Activated CD8-positive, alpha-beta T cell treated with anti-CD3 and anti-CD28 coated beads for 36 hours (primary cell): ENCODE results near the gene LDHAL6B. TPM values are rescaled to one million over a fixed set of nuclear protein-coding genes. Genes with fewer than 3 reads are reported as not detected.

ENCODE experiments used
- ATAC-seq: fragments of 200-7000 bp; cut with Tn5 transposase; one replicate; pipeline ENCODE4 v1.10.0; 2021; ENCODE audit warnings: mild to moderate bottlenecking, moderate library complexity
- CTCF ChIA-PET: fragments of 350-600 bp; sonication (Branson Sonifier 250); formaldehyde crosslinking; loops from one replicate; lab custom pipeline; 2021; ENCODE audit warnings: antibody characterized with exemption; lab: Charles Lee
- POLR2A ChIA-PET: fragments of 350-600 bp; sonication (Branson Sonifier 250); formaldehyde crosslinking; loops from one replicate; lab custom pipeline; 2021; ENCODE audit warnings: antibody characterized with exemption; lab: Charles Lee
- DNase-seq: peaks from one replicate; pipeline ENCODE4 v3.0.0-alpha.2; 2020
- H3K27ac Mint-ChIP-seq: one replicate; pipeline ENCODE4 v1.8.0; 2021; ENCODE audit warnings: mild to moderate bottlenecking, mixed read lengths
- H3K27me3 Mint-ChIP-seq: one replicate; pipeline ENCODE4 v1.8.0; 2021; ENCODE audit warnings: mixed read lengths
- H3K36me3 Mint-ChIP-seq: one replicate; pipeline ENCODE4 v1.8.0; 2021; ENCODE audit warnings: low read depth, mixed read lengths
- H3K4me1 Mint-ChIP-seq: one replicate; pipeline ENCODE4 v1.8.0; 2021; ENCODE audit warnings: low read depth, mixed read lengths
- H3K4me3 Mint-ChIP-seq: one replicate; pipeline ENCODE4 v1.8.0; 2021; ENCODE audit warnings: mild to moderate bottlenecking, moderate library complexity, mixed read lengths
- H3K9me3 Mint-ChIP-seq: one replicate; pipeline ENCODE4 v1.8.0; 2021; ENCODE audit warnings: mixed read lengths
- CTCF ChIP-seq: fragments of 200-600 bp; IDR thresholded peaks from one replicate; pipeline ENCODE4 v1.8.0; 2022; ENCODE audit warnings: antibody characterized with exemption, mild to moderate bottlenecking
- intact Hi-C: fragments of 100-400 bp; cut with micrococcal nuclease; formaldehyde crosslinking; loops from one replicate; pipeline ENCODE4 v1.10.0; 2022
- total RNA-seq, 2 experiments: library from RNA; stranded (reverse); gene quantifications; one replicate each; pipeline ENCODE4 v1.2.3, GENCODE V29; 2021

LDHAL6B gene
- total RNA-seq, 2 experiments from 2014 or later = not detected

- Mint-ChIP-seq H3K27ac (no peak overlapping the region), H3K4me1 (peaks cover 4% of the 10 kb centered on the region), H3K36me3 (no peaks in the 10 kb centered on the region), H3K27me3 (peaks cover 2% of the 10 kb centered on the region), H3K4me3 (no peak overlapping the region), H3K9me3 (no peaks in the 10 kb centered on the region)
- ATAC-seq (no peak), DNase-seq (no peak)
- ChIA-PET CTCF (no interaction called here), POLR2A (no interaction called here)
- intact Hi-C loops = no loop called here
- no peak for TF ChIP-seq CTCF
Measured at GRCh38 chr15:59236394-59236793, 29.8 kb downstream of the LDHAL6B start.

- Mint-ChIP-seq H3K4me3 (no peak overlapping the region), H3K4me1 (peaks cover 4% of the 10 kb centered on the region), H3K27ac (no peak overlapping the region), H3K27me3 (peaks cover 2% of the 10 kb centered on the region), H3K9me3 (no peaks in the 10 kb centered on the region), H3K36me3 (no peaks in the 10 kb centered on the region)
- intact Hi-C loops = no loop called here
- ChIA-PET CTCF (interaction anchor here (0.6 to 1.8 kb wide), 3 partner anchors 10 to 379 kb away, joined by 3 to 6 read pairs (median 3); no protein-coding TSS in a partner anchor), POLR2A (interaction anchor here (0.6 to 1.0 kb wide), 2 partner anchors 12 to 255 kb away, joined by 3 read pairs; no protein-coding TSS in a partner anchor)
- TF ChIP-seq CTCF = no peak
- peak; percentile 34 for ATAC-seq
- peak; percentile 27 for DNase-seq
Measured at GRCh38 chr15:59237119-59237855, 30.6 kb downstream of the LDHAL6B start.

DNA sequence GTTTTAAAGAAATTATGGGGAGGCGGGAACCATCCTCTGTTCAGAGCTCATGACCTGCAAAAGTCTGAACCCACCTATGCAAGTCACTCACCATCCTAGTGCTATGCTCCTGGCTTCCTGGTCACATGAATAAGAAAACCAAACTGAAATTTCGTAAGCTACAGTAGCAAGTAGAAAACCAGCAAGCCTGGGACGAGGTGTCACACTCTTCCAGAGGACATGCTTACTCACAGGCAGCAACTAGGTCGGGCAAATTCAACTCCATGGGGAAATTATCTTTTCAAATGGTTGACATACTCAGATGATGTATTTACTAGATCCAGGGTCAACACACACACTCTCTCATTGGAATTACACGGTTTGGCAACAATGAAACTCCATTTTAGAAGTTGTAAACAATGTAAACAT is 31.3 kb downstream of the LDHAL6B start:
- no peak overlapping the region for H3K27ac Mint-ChIP-seq
- CTCF ChIA-PET = interaction anchor here (0.6 to 1.8 kb wide), 3 partner anchors 9 to 379 kb away, joined by 3 to 6 read pairs (median 3); no protein-coding TSS in a partner anchor
- POLR2A ChIA-PET = no interaction called here
- intact Hi-C loops = no loop called here
- H3K36me3 Mint-ChIP-seq = no peaks in the 10 kb centered on the region
- peaks cover 2% of the 10 kb centered on the region for H3K27me3 Mint-ChIP-seq
- DNase-seq (no peak), ATAC-seq (no peak)
- H3K9me3 Mint-ChIP-seq = no peaks in the 10 kb centered on the region
- H3K4me1 Mint-ChIP-seq = peaks cover 4% of the 10 kb centered on the region
- H3K4me3 Mint-ChIP-seq = no peak overlapping the region
- no peak for TF ChIP-seq CTCF

DNA sequence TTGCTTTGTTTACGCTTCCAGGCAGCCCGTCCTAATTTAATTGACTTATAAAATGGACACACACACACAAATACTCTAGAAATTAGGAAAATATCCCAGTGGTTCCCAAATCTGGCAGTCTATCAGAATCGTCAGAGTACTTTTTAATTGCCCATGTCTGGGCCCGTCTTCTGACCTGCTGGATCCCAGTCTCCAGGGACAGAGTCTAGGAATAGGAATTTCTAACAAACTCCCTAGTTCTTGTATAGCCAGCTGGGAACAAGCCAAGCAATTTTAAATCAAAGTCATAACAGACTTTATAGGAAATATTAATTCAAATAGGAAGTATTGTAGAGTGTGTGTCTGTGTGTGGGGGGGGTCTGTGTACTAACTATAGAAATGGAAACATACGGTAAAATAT is 33.4 kb downstream of the LDHAL6B start:
- TF ChIP-seq CTCF = no peak
- Mint-ChIP-seq H3K4me3 (no peak overlapping the region), H3K27ac (no peak overlapping the region), H3K27me3 (peaks cover 1% of the 10 kb centered on the region), H3K36me3 (no peaks in the 10 kb centered on the region), H3K9me3 (no peaks in the 10 kb centered on the region), H3K4me1 (peaks cover 12% of the 10 kb centered on the region)
- intact Hi-C loops = loop anchor here (10.0 kb wide), 1 partner anchor 65 kb away; no protein-coding TSS in a partner anchor
- ATAC-seq = no peak
- CTCF ChIA-PET = no interaction called here
- no peak for DNase-seq
- POLR2A ChIA-PET = no interaction called here

DNA sequence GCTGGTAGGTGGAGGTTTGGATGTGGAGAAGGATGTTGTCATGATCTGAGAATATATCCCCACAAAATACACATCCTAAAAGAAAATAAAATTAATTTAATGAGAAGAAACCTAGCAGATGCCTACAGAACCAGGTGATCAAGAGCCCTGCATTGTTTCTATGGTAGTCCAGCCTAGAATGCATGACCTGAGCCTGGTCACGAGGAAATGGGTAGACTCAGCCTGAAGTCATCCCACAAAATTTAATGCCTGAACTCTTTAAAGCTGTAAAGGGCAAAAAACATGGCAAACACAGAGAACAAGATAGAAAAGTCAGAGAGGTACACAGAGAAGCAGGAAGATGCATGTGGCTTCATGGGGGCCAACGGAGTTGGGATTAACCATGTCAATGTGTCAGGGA is 36.0 kb downstream of the LDHAL6B start:
- intact Hi-C loops = loop anchor here (10.0 kb wide), 1 partner anchor 68 kb away; no protein-coding TSS in a partner anchor
- Mint-ChIP-seq H3K27ac (no peak overlapping the region), H3K4me3 (no peak overlapping the region), H3K4me1 (peaks cover 7% of the 10 kb centered on the region), H3K9me3 (no peaks in the 10 kb centered on the region), H3K36me3 (no peaks in the 10 kb centered on the region), H3K27me3 (peaks cover 4% of the 10 kb centered on the region)
- DNase-seq = no peak
- no peak for TF ChIP-seq CTCF
- CTCF ChIA-PET = no interaction called here
- POLR2A ChIA-PET = interaction anchor here (0.6 kb wide), 1 partner anchor 253 kb away, joined by 3 read pairs; no protein-coding TSS in a partner anchor
- no peak for ATAC-seq
